NCI-H1092 treated with DMSO at 0.1 percent for 48 hours (cell line): ENCODE measurements around the gene GPR132.
"Not testable (repeated sequence)": the region's sequence is repeated elsewhere in the genome, so short reads cannot be mapped to it uniquely, and the experiment has no call there.

Source experiments
- DNase-seq: peaks from one replicate; lab custom pipeline; 2025; lab: John Stamatoyannopoulos, UW

The GPR132 gene

DNA sequence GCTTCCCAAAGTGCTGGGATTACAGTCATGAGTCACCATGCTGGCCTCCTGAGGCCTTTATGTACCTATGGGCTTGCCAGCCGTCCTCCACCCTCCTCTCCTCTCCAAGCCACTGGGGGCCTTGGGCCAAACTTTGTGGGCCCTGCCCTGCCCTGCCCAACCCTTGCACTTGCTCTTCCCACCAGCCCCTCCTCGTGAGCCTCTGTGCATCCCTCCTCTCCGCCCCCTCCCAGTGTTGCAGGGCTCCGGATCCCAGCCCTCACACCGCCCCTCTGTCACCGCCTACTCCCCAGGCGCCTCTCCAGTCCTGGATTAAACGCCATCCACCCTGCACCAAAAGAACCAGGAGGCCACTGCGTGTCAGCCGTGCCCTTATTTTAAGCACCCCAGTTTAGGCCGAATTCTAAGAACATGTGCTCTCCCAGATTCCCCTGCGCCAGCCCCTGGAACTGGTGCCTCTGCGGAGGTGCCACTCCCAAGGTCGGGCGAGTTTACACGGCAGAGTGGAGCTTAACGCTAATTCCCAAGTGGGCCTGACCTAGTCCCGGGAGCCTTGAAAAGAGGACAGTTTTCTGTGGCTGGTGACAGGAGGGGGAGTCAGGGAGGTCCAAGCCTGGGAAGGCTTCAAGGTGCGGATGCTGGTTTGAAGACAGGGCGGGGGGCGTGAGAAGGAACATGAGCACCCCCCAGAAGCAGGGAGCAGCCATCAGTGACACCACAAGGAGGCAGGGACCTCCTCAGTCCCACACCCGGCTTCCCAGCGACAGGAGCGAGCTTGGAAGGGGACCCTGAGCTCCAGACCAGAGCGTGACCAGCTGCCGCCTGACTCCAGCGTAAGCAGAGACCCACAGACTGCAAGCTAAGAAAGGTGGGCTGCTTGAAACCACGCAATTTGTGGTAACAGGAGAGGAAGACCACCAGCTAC, 23.1 kb downstream of the GPR132 start:
- no peak for DNase-seq

DNA sequence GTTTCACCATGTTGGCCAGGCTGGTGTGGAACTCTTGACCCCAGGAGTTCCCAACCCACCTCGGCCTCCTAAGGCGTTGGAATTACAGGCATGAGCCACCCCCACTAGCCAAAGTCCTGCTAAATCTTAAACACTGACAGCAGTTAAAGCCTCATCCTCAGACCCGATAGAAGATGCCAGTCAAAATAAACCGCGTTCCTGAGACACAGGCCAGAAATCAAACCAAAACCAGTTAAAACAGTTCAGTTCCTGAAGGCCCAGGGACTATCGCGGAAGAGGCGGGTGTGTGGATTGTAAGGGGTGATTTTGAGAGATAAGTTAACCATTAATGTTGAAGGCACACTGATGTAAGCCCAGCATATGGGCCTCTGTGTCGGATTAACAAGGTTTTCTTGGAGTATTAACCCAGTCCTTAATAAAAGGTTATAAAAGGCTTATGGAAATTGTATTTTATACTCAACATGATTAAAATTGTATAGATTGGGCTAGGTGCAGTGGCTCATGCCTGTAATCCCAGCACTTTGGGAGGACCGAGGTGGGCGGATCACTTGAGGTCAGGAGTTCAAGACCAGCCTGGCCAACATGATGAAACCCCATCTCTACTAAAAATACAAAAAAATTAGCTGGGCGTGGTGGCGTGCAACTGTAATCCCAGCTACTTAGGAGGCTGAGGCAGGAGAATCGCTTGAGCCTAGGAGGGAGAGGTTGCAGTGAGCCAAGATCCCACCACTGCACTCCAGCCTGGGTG, 25.6 kb downstream of the GPR132 start:
- no peak for DNase-seq

DNA sequence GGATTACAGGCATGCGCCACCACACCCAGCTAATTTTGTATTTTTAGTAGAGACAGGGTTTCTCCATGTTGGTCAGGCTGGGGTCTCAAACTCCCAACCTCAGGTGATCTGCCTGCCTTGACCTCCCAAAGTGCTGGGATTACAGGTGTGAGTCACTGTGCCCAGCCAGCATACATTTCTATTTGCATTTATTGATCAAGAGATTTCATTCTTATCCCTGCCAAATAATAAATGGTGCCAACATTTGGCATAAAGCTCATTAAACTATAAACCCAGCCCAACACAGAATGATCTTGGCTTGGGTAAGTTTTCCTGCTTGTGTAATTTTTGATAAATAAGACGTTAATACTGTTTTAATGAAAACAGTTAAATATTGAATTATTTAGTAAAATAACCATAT, 29.6 kb downstream of the GPR132 start:
- DNase-seq, result not testable (repeated sequence)

- no peak for DNase-seq
These were observed 30.8 kb downstream of the GPR132 start for GRCh38 chr14:105034315-105035039.

DNA sequence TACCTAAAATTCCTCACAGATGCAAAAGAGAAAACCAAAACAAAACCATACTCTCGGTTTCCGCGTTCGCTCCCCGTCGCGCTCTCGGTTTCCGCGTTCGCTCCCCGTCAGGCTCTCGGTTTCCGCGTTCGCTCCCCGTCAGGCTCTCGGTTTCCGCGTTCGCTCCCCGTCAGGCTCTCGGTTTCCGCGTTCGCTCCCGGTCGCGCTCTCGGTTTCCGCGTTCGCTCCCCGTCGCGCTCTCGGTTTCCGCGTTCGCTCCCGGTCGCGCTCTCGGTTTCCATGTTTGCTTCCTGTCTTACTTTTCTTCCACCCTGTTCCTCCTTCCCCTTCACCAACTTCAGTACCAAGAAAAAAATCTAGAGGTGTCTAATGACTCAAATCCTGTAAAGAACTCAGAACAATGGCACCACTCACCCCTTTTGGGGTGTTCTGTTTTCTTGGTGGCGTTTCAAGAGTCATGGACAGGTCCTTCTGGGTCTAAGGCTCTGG, 31.8 kb downstream of the GPR132 start:
- not testable (repeated sequence) for DNase-seq

GRCh38 chr14:105032451-105032901, 32.8 kb downstream of the GPR132 start:
- DNase-seq, result not testable (repeated sequence)

- no peak for DNase-seq
These were observed 34.3 kb downstream of the GPR132 start for GRCh38 chr14:105030836-105031396.

- no peak for DNase-seq
These were observed 35.0 kb downstream of the GPR132 start for GRCh38 chr14:105030194-105030593.

DNA sequence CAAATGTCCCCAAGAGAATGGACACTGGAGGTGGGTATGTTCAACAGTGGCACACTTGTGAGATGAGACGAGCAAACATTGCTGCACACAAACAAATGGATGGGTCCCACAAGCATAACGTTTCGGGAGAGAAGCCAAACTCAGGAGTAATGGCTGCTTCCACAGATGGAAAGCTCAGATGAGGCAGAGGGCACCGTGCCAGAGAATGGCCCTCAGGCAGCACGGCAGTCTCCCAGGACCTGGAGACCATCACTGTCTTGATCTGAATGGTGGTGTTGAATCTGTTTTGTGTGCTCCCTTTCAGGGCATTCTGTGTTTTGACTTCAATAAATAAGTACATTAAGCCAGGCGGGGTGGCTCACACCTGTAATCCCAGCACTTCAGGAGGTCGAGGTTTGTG, 35.8 kb downstream of the GPR132 start:
- DNase-seq, result no peak

GRCh38 chr14:105028251-105028927, 36.8 kb downstream of the GPR132 start:
- no peak for DNase-seq

DNA sequence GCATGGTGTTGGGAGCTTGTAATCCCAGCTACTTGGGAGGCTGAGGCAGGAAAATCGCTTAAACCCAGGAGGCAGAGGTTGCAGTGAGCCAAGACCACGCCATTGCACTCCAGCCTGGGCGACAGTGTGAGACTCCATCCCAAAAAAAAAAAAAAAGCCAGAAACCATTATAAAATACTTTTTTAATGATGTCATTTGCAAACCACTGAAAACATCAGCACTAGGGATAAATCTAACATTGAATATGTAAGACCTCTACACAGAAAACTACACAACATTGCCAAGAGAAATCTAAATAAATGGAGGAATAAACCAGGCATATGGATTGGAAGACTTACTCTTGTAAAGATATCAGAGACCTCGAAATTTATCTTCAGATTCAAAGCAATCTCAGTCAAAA, 37.5 kb downstream of the GPR132 start:
- DNase-seq, result not testable (repeated sequence)

GRCh38 chr14:105026802-105027563, 38.2 kb downstream of the GPR132 start:
- DNase-seq, result no peak

GRCh38 chr14:105026033-105026785, 39.0 kb downstream of the GPR132 start:
- DNase-seq, result no peak

DNA sequence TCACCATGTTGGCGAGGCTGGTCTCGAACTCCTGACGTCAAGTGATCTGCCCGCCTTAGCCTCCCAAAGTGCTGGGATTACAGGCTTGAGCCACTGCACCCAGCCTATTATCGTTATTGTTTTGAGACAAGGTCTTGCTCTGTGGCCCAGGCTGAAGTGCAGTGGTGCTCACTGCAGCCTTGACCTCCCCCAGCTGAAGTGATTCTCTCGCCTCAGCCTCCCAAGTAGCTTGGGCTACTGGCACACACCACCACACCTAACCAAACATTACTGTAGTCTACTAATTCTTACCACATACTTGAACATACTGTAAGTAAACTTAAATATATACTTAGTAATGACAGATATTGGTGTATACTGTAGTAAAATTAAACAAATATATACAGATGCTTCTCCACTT, 39.8 kb downstream of the GPR132 start:
- DNase-seq, result no peak

DNA sequence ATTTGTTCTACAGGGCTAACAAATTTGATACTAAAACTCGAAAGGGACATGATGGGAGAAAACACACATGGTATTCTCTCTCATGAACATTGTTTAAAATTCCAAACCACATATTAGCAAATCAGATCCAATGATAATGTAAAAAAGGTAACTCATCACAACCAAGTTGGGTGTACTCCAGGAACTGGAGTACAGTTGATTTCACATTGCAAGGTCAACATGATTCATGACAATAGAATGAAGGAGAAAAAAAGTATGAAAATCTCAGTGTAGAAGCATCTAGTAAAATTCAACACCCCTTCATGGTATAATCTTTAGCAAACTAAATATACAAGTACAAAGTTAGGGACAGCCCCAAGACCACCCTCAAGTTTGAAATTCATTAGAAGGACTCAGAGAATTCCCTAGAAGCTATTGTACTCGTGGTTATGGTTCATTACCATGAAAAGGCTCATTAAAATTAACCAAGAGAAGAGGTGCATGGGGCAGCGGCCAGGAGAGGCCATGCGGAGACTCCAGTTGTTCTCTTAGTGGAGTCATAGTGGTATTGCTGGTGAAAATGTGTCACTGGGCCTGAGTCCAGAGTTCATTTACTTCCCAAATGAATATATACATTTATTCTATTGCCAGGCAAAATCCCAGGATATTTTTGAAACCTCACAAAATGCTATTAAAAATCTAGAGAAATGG, 41.3 kb downstream of the GPR132 start:
- DNase-seq, result no peak

DNA sequence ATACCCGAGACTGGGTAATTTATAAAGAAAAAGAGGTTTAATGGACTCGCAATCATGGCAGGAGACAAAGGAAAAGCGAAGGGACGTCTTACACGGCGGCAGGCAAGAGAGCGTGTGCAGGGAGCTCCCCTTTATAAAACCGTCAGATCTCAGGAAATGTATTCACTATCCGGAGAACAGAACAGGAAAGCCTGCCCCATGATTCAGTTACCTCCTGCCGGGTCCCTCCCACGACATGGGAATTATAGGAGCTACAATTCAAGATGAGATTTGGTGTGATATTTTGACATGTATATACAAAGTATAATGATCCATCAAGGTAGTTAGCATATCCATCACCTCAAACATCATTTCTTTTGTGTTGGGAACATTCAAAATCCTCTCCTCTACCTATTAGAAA, 42.1 kb downstream of the GPR132 start:
- DNase-seq, result no peak

- no peak for DNase-seq
These were observed 43.0 kb downstream of the GPR132 start for GRCh38 chr14:105022276-105022670.

- peak; percentile 69 for DNase-seq
These were observed 43.5 kb downstream of the GPR132 start for GRCh38 chr14:105021656-105022275.
